Measurements from ENCODE around the gene NNMT.

NNMT gene

GRCh38 chr11:114295676-114296604 lies at the start of gene NNMT:
Gene NNMT (plus strand): TSS chr11:114296399. CDS start chr11:114296557, 158 bp downstream.
- no peak for DNase-seq

- no peak for DNase-seq
Observed at GRCh38 chr11:114247070-114247789, 49.0 kb upstream of the NNMT start.

- no peak for DNase-seq
Observed at GRCh38 chr11:114250180-114250579, 46.0 kb upstream of the NNMT start.

GRCh38 chr11:114250993-114251814 lies 45.0 kb upstream of the NNMT start:
- peak; percentile 48 for DNase-seq

- no peak for DNase-seq
Observed at GRCh38 chr11:114251815-114252337, 44.3 kb upstream of the NNMT start.

GRCh38 chr11:114252767-114253166 lies 43.4 kb upstream of the NNMT start:
- DNase-seq = no peak

GRCh38 chr11:114253771-114254170 lies 42.4 kb upstream of the NNMT start:
- DNase-seq = no peak

- DNase-seq = no peak
Observed at GRCh38 chr11:114254571-114255146, 41.5 kb upstream of the NNMT start.

- DNase-seq = no peak
Observed at GRCh38 chr11:114255289-114255688, 40.9 kb upstream of the NNMT start.

GRCh38 chr11:114256176-114256966 lies 39.8 kb upstream of the NNMT start:
- peak; percentile 63 for DNase-seq

- no peak for DNase-seq
Observed at GRCh38 chr11:114256967-114257286, 39.3 kb upstream of the NNMT start.

- peak; percentile 88 for DNase-seq
Observed at GRCh38 chr11:114257621-114258558, 38.3 kb upstream of the NNMT start.

GRCh38 chr11:114258696-114259095 lies 37.5 kb upstream of the NNMT start:
- DNase-seq = no peak

GRCh38 chr11:114259124-114259526 lies 37.1 kb upstream of the NNMT start:
- no peak for DNase-seq

- no peak for DNase-seq
Observed at GRCh38 chr11:114259551-114259983, 36.6 kb upstream of the NNMT start.

GRCh38 chr11:114260077-114260476 lies 36.1 kb upstream of the NNMT start:
- no peak for DNase-seq

- DNase-seq = no peak
Observed at GRCh38 chr11:114260483-114260882, 35.7 kb upstream of the NNMT start.

- DNase-seq = no peak
Observed at GRCh38 chr11:114261791-114262190, 34.4 kb upstream of the NNMT start.

GRCh38 chr11:114262681-114263512 lies 33.3 kb upstream of the NNMT start:
- DNase-seq = peak; percentile 63

Data from retina (tissue), 1 donor.